WERI-Rb-1 (cell line): ENCODE results near the gene TBCB.

Experiments
- DNase-seq: peaks from one replicate; pipeline ENCODE4 v3.0.0-alpha.2; 2020
- H3K27ac ChIP-seq: fragments of 250-450 bp; sonication (Bioruptor Pico); 2 replicates; pipeline ENCODE4 v1.5.1; 2020; ENCODE audit warnings: mild to moderate bottlenecking, moderate library complexity
- H3K27me3 ChIP-seq: fragments of 250-450 bp; sonication (Bioruptor Pico); 2 replicates; pipeline ENCODE4 v1.5.1; 2021; ENCODE audit warnings: mild to moderate bottlenecking, low read depth, moderate library complexity; ENCODE audit not compliant: insufficient read depth, severe bottlenecking
- H3K36me3 ChIP-seq: fragments of 250-450 bp; sonication (Bioruptor Pico); 2 replicates; pipeline ENCODE4 v1.5.1; 2020; ENCODE audit warnings: mild to moderate bottlenecking, moderate library complexity
- H3K4me3 ChIP-seq: 2 replicates; pipeline ENCODE4 v1.5.1; 2011; ENCODE audit warnings: low read depth, mild to moderate bottlenecking, control low read depth, low read length
- H3K9me3 ChIP-seq: fragments of 250-450 bp; sonication (Bioruptor Pico); 2 replicates; pipeline ENCODE4 v1.5.1; 2021; ENCODE audit warnings: mild to moderate bottlenecking, moderate library complexity; ENCODE audit not compliant: severe bottlenecking
- CTCF ChIP-seq: IDR thresholded peaks from 2 replicates; pipeline ENCODE4 v1.5.1; 2011; ENCODE audit warnings: low read depth, mild to moderate bottlenecking, control low read depth, inconsistent platforms, low read length

Gene TBCB

GRCh38 chr19:36103040-36103626 lies 12.1 kb upstream of the TBCB start:
- H3K27me3 ChIP-seq, result no peaks in the 10 kb centered on the region
- TF ChIP-seq CTCF, result no peak
- no peak overlapping the region for H3K27ac ChIP-seq
- no peak for DNase-seq
- H3K9me3 ChIP-seq, result no peaks in the 10 kb centered on the region
- peaks cover 68% of the 10 kb centered on the region for H3K36me3 ChIP-seq
- no peak overlapping the region for H3K4me3 ChIP-seq

- Histone ChIP-seq H3K4me3 (no peak overlapping the region), H3K9me3 (no peaks in the 10 kb centered on the region), H3K27me3 (no peaks in the 10 kb centered on the region), H3K36me3 (peaks cover 68% of the 10 kb centered on the region), H3K27ac (no peak overlapping the region)
- TF ChIP-seq CTCF, result no peak
- DNase-seq, result no peak
These were observed 11.3 kb upstream of the TBCB start for GRCh38 chr19:36103842-36104552.

- TF ChIP-seq CTCF, result no peak
- no peak for DNase-seq
- H3K27me3 ChIP-seq, result no peaks in the 10 kb centered on the region
- H3K4me3 ChIP-seq, result no peak overlapping the region
- no peaks in the 10 kb centered on the region for H3K9me3 ChIP-seq
- H3K36me3 ChIP-seq, result peaks cover 55% of the 10 kb centered on the region
- no peak overlapping the region for H3K27ac ChIP-seq
These were observed 8.8 kb upstream of the TBCB start for GRCh38 chr19:36106441-36106840.

DNA sequence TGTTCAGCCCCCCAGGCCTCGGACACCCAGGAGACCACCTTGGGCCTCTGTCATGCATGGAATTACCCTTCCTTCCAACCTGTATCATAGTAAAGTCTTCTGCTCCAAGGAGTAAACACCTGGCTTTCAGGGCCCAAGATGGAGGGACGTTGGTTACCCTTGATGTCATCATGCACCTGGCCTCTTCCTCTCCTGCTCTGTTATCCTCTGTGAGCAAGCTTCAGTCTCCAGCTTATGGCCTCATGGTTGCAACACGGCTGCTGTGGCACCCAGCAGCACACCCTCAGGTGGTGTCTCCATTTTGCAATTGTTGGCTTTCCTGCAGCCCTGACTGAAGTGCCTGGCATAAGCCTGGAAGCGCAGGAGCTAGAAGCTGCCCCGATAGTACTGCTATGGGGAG lies 8.3 kb upstream of the TBCB start:
- Histone ChIP-seq H3K27me3 (no peaks in the 10 kb centered on the region), H3K36me3 (peaks cover 58% of the 10 kb centered on the region), H3K9me3 (no peaks in the 10 kb centered on the region), H3K27ac (no peak overlapping the region), H3K4me3 (no peak overlapping the region)
- TF ChIP-seq CTCF, result no peak
- DNase-seq, result no peak

- Histone ChIP-seq H3K9me3 (no peaks in the 10 kb centered on the region), H3K27me3 (no peaks in the 10 kb centered on the region), H3K36me3 (peaks cover 58% of the 10 kb centered on the region), H3K4me3 (no peak overlapping the region), H3K27ac (no peak overlapping the region)
- DNase-seq, result no peak
- TF ChIP-seq CTCF, result no peak
These were observed 6.6 kb upstream of the TBCB start for GRCh38 chr19:36108684-36109083.
